GM21390 (cell line): ENCODE measurements around the gene HOXB5.

Source experiments
- ATAC-seq: cut with Tn5 transposase; IDR thresholded peaks from one replicate; pipeline ENCODE4 v1.9.1; 2021; ENCODE audit not compliant: unreplicated experiment

Gene HOXB5

GRCh38 chr17:48630009-48630924, 36.7 kb upstream of the HOXB5 start:
- ATAC-seq, result no peak

- ATAC-seq, result no peak
These were observed 35.8 kb upstream of the HOXB5 start for GRCh38 chr17:48629411-48629759.

- ATAC-seq, result no peak
These were observed 35.3 kb upstream of the HOXB5 start for GRCh38 chr17:48628649-48629410.

- ATAC-seq, result no peak
These were observed 34.3 kb upstream of the HOXB5 start for GRCh38 chr17:48627623-48628521.

- no peak for ATAC-seq
These were observed 33.6 kb upstream of the HOXB5 start for GRCh38 chr17:48627118-48627597.

- ATAC-seq, result no peak
These were observed 32.9 kb upstream of the HOXB5 start, which contains the start of gene HOXB9 for GRCh38 chr17:48626245-48627117. TSS of gene HOXB9 (minus strand) at chr17:48626358. CDS start at chr17:48626269, 89 bp downstream.

GRCh38 chr17:48625495-48626244, 32.1 kb upstream of the HOXB5 start:
- ATAC-seq, result no peak

GRCh38 chr17:48624544-48625494, 31.2 kb upstream of the HOXB5 start:
- no peak for ATAC-seq

- no peak for ATAC-seq
These were observed 30.5 kb upstream of the HOXB5 start for GRCh38 chr17:48624118-48624517.

- ATAC-seq, result no peak
These were observed 30.0 kb upstream of the HOXB5 start for GRCh38 chr17:48623583-48623982.

- ATAC-seq, result no peak
These were observed 29.3 kb upstream of the HOXB5 start for GRCh38 chr17:48622857-48623256.

- no peak for ATAC-seq
These were observed 28.1 kb upstream of the HOXB5 start for GRCh38 chr17:48621410-48622392.

GRCh38 chr17:48620461-48621139, 27.0 kb upstream of the HOXB5 start:
- no peak for ATAC-seq

- no peak for ATAC-seq
These were observed 26.4 kb upstream of the HOXB5 start for GRCh38 chr17:48619826-48620449.

GRCh38 chr17:48618256-48618896, 24.8 kb upstream of the HOXB5 start:
- no peak for ATAC-seq
